ENCODE measurements around the gene IER5. TPM values are rescaled to one million over a fixed set of nuclear protein-coding genes. Genes with fewer than 3 reads are reported as not detected.

The IER5 gene
- total and polyA plus RNA-seq, 9 of the 15 experiments (the other 6 are each of a cell fraction or from before 2014, with no cell fraction given), result 2.4 to 32.1 (median 12.0) TPM

DNA sequence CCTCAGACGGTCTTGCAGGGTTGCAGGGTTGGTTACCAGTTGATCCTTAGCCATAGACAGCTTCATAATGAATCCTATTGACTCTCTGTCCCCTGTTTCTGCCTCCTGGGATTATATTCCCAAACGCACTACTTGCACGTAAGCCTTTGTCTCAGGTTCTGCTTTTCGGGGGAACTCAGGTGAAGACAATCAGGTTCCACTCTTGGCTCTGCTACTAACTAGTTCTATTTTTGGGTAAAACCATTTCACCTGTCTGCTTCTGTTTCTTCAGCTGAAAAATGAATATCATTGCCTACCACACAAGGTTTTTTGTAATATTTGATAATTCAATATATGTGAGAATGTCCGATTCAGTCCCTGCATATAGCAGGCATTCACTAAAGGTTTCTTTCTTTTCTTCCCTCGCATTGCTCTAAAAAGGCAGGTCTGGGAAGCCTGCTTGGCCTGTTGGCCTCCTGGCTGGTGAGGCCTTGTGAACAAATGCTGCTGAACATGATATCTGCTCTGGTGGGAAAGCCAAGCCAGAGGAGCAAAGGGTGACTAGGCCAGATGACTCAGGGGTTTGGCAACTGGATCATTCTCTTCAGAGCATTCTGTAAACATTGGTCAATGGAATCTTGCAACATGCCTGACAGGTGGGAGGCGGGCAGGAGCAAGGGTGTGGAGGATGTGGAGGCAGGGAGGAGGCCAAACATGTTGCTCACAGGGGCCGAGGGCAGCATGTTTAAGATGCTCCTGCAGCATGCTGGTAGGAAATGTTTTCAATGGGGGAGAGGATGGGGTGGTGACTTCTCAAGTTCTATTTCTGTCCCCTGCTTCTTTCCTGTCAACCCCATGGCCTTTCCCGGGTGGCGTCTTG, 23.8 kb downstream of the IER5 start (continued):
- TF ChIP-seq ZFPM2 (CRISPR knock-in tag; IDR thresholded peaks at IDR 0.05) (no peak), ZNF780A (CRISPR knock-in tag; IDR thresholded peaks at IDR 0.05) (no peak), KDM5B (IDR thresholded peaks at IDR 0.05; ENCODE audit: insufficient replicate concordance, low read depth, low read length) (no peak), KDM4B (IDR thresholded peaks at IDR 0.05; ENCODE audit: borderline replicate concordance in 2 of 2, low read depth in 1 of 2) (no peak), ESRRA (IDR thresholded peaks at IDR 0.05; ENCODE audit: borderline replicate concordance, low read depth) (0 out of 2 replicates have a peak, but pooled peaks have one; percentile 21), ZNF253 (CRISPR knock-in tag; conservative IDR thresholded peaks at IDR 0.05) (no peak), TCF7 (IDR thresholded peaks at IDR 0.05; ENCODE audit: borderline replicate concordance) (no peak), ZNF77 (CRISPR knock-in tag; IDR thresholded peaks at IDR 0.05) (no peak), CBFB (CRISPR knock-in tag; IDR thresholded peaks at IDR 0.05) (no peak), KAT2B (IDR thresholded peaks at IDR 0.05; ENCODE audit: low read depth, low read length) (no peak), SUPT5H (IDR thresholded peaks at IDR 0.05) (no peak), TGIF2 (CRISPR knock-in tag; IDR thresholded peaks at IDR 0.05) (no peak), RBM22 (IDR thresholded peaks at IDR 0.05; ENCODE audit: low read depth, low read length, poor library complexity, severe bottlenecking) (no peak), NR2C2 (CRISPR knock-in tag; IDR thresholded peaks at IDR 0.05) (no peak), NR2C2 (tag; IDR thresholded peaks at IDR 0.05) (peak; percentile 77), HDAC3 (IDR thresholded peaks at IDR 0.05; ENCODE audit: borderline replicate concordance, partially characterized antibody) (no peak), GTF2F1 (IDR thresholded peaks at IDR 0.05; ENCODE audit: low read depth, low read length) (no peak), SMARCC2 (IDR thresholded peaks at IDR 0.05; ENCODE audit: low read depth) (0 out of 2 replicates have a peak, but pooled peaks have one; percentile 59), ZNF695 (CRISPR knock-in tag; IDR thresholded peaks at IDR 0.05) (no peak), MXI1 (IDR thresholded peaks at IDR 0.05; ENCODE audit: low read depth, low read length) (no peak), BHLHE40 (IDR thresholded peaks at IDR 0.05; ENCODE audit: low read length) (peak; percentile 61), NCOA1 (IDR thresholded peaks at IDR 0.05; ENCODE audit: low read depth) (no peak)
- TF ChIP-seq, protein P1, sequence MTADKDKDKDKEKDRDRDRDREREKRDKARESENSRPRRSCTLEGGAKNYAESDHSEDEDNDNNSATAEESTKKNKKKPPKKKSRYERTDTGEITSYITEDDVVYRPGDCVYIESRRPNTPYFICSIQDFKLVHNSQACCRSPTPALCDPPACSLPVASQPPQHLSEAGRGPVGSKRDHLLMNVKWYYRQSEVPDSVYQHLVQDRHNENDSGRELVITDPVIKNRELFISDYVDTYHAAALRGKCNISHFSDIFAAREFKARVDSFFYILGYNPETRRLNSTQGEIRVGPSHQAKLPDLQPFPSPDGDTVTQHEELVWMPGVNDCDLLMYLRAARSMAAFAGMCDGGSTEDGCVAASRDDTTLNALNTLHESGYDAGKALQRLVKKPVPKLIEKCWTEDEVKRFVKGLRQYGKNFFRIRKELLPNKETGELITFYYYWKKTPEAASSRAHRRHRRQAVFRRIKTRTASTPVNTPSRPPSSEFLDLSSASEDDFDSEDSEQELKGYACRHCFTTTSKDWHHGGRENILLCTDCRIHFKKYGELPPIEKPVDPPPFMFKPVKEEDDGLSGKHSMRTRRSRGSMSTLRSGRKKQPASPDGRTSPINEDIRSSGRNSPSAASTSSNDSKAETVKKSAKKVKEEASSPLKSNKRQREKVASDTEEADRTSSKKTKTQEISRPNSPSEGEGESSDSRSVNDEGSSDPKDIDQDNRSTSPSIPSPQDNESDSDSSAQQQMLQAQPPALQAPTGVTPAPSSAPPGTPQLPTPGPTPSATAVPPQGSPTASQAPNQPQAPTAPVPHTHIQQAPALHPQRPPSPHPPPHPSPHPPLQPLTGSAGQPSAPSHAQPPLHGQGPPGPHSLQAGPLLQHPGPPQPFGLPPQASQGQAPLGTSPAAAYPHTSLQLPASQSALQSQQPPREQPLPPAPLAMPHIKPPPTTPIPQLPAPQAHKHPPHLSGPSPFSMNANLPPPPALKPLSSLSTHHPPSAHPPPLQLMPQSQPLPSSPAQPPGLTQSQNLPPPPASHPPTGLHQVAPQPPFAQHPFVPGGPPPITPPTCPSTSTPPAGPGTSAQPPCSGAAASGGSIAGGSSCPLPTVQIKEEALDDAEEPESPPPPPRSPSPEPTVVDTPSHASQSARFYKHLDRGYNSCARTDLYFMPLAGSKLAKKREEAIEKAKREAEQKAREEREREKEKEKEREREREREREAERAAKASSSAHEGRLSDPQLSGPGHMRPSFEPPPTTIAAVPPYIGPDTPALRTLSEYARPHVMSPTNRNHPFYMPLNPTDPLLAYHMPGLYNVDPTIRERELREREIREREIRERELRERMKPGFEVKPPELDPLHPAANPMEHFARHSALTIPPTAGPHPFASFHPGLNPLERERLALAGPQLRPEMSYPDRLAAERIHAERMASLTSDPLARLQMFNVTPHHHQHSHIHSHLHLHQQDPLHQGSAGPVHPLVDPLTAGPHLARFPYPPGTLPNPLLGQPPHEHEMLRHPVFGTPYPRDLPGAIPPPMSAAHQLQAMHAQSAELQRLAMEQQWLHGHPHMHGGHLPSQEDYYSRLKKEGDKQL (CRISPR knock-in tag; IDR thresholded peaks at IDR 0.05; ENCODE audit: borderline replicate concordance), result no peak
- TF ChIP-seq, protein P2, sequence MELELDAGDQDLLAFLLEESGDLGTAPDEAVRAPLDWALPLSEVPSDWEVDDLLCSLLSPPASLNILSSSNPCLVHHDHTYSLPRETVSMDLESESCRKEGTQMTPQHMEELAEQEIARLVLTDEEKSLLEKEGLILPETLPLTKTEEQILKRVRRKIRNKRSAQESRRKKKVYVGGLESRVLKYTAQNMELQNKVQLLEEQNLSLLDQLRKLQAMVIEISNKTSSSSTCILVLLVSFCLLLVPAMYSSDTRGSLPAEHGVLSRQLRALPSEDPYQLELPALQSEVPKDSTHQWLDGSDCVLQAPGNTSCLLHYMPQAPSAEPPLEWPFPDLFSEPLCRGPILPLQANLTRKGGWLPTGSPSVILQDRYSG (tag; conservative IDR thresholded peaks at IDR 0.05; ENCODE audit: low read depth), result no peak
